Keratinocyte (primary cell): ENCODE results near the gene DPYSL4. TPM values are rescaled to one million over a fixed set of nuclear protein-coding genes. Genes with fewer than 3 reads are reported as not detected.

Experiments
- DNase-seq: peaks from one replicate; pipeline ENCODE4 v3.0.0-alpha.2; 2011; ENCODE audit warnings: low read depth, missing footprints, low spot score
- FAIRE-seq: peaks from 2 replicates; lab custom pipeline; 2011; peaks lifted over from hg19 to GRCh38; lab: Jason Lieb, UNC
- H2AFZ ChIP-seq: 2 replicates; pipeline ENCODE4 v1.6.0; 2012; ENCODE audit warnings: low read length, control low read depth, inconsistent platforms; ENCODE audit not compliant: control insufficient read depth
- H3K27ac ChIP-seq: 2 replicates; pipeline ENCODE4 v1.5.1; 2011; ENCODE audit warnings: low read length; ENCODE audit not compliant: control insufficient read depth, insufficient read depth
- H3K27me3 ChIP-seq: 3 replicates; pipeline ENCODE4 v1.6.0; 2011; ENCODE audit warnings: low read length; ENCODE audit not compliant: control insufficient read depth, insufficient read depth; ENCODE audit errors: extremely low read depth
- H3K36me3 ChIP-seq, 2 experiments: 2 replicates in 1 of 2; 3 replicates in 1 of 2; pipeline ENCODE4 v1.5.1; 2011; ENCODE audit warnings: low read length in 2 of 2, mild to moderate bottlenecking in 1 of 2; ENCODE audit not compliant: control insufficient read depth in 2 of 2, insufficient read depth in 2 of 2; ENCODE audit errors: extremely low read depth in 1 of 2
- H3K4me1 ChIP-seq: 3 replicates; pipeline ENCODE4 v1.5.1; 2011; ENCODE audit warnings: low read length; ENCODE audit not compliant: control insufficient read depth, insufficient read depth; ENCODE audit errors: extremely low read depth
- H3K4me2 ChIP-seq: 3 replicates; pipeline ENCODE4 v1.6.0; 2011; ENCODE audit warnings: low read depth, low read length; ENCODE audit not compliant: control insufficient read depth, insufficient read depth; ENCODE audit errors: extremely low read depth
- H3K4me3 ChIP-seq, 3 experiments: fragments of 200-600 bp in 1 of 3; sonication (generic) in 1 of 3; 2 replicates in 2 of 3; 3 replicates in 1 of 3; pipeline ENCODE4 v1.5.1; 2011 to 2016; ENCODE audit warnings: low read length in 3 of 3, mild to moderate bottlenecking in 3 of 3, control low read depth in 2 of 3, inconsistent platforms in 1 of 3, low read depth in 1 of 3, mixed read lengths in 1 of 3, mixed run types in 1 of 3, moderate library complexity in 1 of 3; ENCODE audit not compliant: control insufficient read depth in 2 of 3, insufficient read depth in 2 of 3; ENCODE audit errors: extremely low read depth in 1 of 3
- H3K79me2 ChIP-seq: 2 replicates; pipeline ENCODE4 v1.6.0; 2012; ENCODE audit warnings: low read length; ENCODE audit not compliant: control insufficient read depth, insufficient read depth
- H3K9ac ChIP-seq: 3 replicates; pipeline ENCODE4 v1.6.0; 2011; ENCODE audit warnings: low read length; ENCODE audit not compliant: control insufficient read depth, insufficient read depth; ENCODE audit errors: extremely low read depth
- H3K9me1 ChIP-seq: 3 replicates; pipeline ENCODE4 v1.6.0; 2011; ENCODE audit warnings: low read length; ENCODE audit not compliant: control insufficient read depth, insufficient read depth; ENCODE audit errors: extremely low read depth
- H3K9me3 ChIP-seq: 2 replicates; pipeline ENCODE4 v1.5.1; 2012; ENCODE audit warnings: low read depth, low read length; ENCODE audit not compliant: control insufficient read depth
- H4K20me1 ChIP-seq: 3 replicates; pipeline ENCODE4 v1.6.0; 2011; ENCODE audit warnings: low read length; ENCODE audit not compliant: control insufficient read depth, insufficient read depth; ENCODE audit errors: extremely low read depth
- EZH2 ChIP-seq: IDR thresholded peaks from one replicate; pipeline ENCODE4 v1.6.1; 2012; ENCODE audit warnings: inconsistent platforms, mild to moderate bottlenecking, low read length, moderate library complexity
- dilution Hi-C: fragments of 300-500 bp; cut with MboI; formaldehyde crosslinking; loops from one replicate; pipeline ENCODE4 v1.7.0; 2020; ENCODE audit warnings: low sequenced_read_pairs; ENCODE audit not compliant: extremely low pct_ligation_motif_present
- polyA plus RNA-seq, 5 experiments: library from polyadenylated mRNA; depleted of rRNA in 3 of 5; stranded (reverse) in 3 of 5; stranded (forward) in 1 of 5; unstranded in 1 of 5; fragments of >200 nt; gene quantifications; 1 replicate in 1 of 5; 2 replicates in 3 of 5; 3 replicates in 1 of 5; pipeline versions ENCODE4 v1.2.1 to v1.2.3, GENCODE V29; 2011 to 2012; ENCODE audit warnings: missing spikeins in 2 of 5, low read depth in 1 of 5, low replicate concordance in 1 of 5
- TF ChIP-seq, protein P1 (sequence below), 3 experiments: IDR thresholded peaks in 1 of 3; conservative IDR thresholded peaks in 1 of 3; optimal IDR thresholded peaks in 1 of 3; 2 replicates in 2 of 3; 3 replicates in 1 of 3; pipeline versions ENCODE3 to v1.5.1; 2011; ENCODE audit warnings: low read length in 3 of 3, mild to moderate bottlenecking in 3 of 3, moderate library complexity in 2 of 3, control low read depth in 1 of 3, inconsistent platforms in 1 of 3; ENCODE audit not compliant: insufficient read depth in 2 of 3; ENCODE audit errors: extremely low read depth in 1 of 3

The DPYSL4 gene
- polyA plus RNA-seq, 1 donor (not counting 4 experiments of a cell fraction or from before 2014, with no cell fraction given): 7.4 TPM

DNA sequence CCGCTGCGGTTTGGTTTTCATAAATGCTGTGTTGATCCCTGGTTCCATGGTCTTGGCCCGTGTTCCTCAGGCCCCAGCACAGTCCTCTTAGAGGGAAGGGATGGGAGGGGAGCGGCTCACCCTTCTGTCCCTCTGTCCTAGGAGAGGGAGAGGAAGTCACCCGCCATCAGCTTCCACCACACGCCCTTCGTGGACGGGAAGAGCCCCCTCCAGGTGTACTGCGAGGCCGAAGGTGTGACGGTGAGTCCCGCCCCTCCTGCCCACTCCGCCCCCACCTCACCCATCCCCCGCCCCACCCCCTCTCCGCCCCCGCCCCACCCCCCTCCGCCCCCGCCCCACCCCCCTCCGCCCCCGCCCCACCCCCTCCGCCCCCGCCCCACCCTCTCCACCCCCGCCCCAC lies 37.5 kb upstream of the DPYSL4 start:
- Histone ChIP-seq H3K9me3 (no peaks in the 10 kb centered on the region), H3K4me3 (no peak overlapping the region), H3K4me2 (no peak overlapping the region), H3K9ac (no peak overlapping the region), H3K9me1 (no peaks in the 10 kb centered on the region), H3K27ac (no peak overlapping the region), H3K4me1 (no peaks in the 10 kb centered on the region), H3K36me3 (no peaks in the 10 kb centered on the region), H3K79me2 (no peaks in the 10 kb centered on the region), H4K20me1 (no peaks in the 10 kb centered on the region), H2AFZ (no peak overlapping the region), H3K27me3 (no peaks in the 10 kb centered on the region)
- no peak for TF ChIP-seq EZH2
- TF ChIP-seq, protein P1, sequence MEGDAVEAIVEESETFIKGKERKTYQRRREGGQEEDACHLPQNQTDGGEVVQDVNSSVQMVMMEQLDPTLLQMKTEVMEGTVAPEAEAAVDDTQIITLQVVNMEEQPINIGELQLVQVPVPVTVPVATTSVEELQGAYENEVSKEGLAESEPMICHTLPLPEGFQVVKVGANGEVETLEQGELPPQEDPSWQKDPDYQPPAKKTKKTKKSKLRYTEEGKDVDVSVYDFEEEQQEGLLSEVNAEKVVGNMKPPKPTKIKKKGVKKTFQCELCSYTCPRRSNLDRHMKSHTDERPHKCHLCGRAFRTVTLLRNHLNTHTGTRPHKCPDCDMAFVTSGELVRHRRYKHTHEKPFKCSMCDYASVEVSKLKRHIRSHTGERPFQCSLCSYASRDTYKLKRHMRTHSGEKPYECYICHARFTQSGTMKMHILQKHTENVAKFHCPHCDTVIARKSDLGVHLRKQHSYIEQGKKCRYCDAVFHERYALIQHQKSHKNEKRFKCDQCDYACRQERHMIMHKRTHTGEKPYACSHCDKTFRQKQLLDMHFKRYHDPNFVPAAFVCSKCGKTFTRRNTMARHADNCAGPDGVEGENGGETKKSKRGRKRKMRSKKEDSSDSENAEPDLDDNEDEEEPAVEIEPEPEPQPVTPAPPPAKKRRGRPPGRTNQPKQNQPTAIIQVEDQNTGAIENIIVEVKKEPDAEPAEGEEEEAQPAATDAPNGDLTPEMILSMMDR (optimal IDR thresholded peaks at IDR 0.05 in 1 of 3, IDR thresholded peaks at IDR 0.05 in 1 of 3, conservative IDR thresholded peaks at IDR 0.05 in 1 of 3; ENCODE audit: extremely low read depth in 1 of 3, insufficient read depth in 2 of 3, low read length in 3 of 3): no peak
- dilution Hi-C loops: no loop called here
- DNase-seq (no peak), FAIRE-seq (no peak)

DNA sequence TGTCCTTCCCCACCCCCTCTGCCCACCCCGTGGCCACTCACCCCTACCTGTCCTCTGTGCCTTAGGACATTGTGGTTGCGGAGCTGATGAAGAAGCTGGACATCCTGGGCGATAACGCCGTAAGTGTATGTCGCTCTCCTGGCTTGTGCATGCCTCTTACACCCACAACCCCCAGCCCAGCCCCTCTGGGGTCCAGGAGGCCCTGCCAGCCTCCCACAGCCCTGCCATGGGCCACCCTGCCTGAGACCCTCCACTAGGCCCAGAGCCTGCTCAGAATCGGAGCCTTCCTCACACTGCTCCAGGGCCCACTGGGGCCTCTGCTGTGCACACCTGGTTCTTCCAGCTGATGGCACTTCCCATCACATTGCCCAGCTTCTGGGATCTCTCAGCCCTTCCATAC lies 36.8 kb upstream of the DPYSL4 start:
- no peak for TF ChIP-seq EZH2
- TF ChIP-seq, protein P1 (optimal IDR thresholded peaks at IDR 0.05 in 1 of 3, IDR thresholded peaks at IDR 0.05 in 1 of 3, conservative IDR thresholded peaks at IDR 0.05 in 1 of 3; ENCODE audit: extremely low read depth in 1 of 3, insufficient read depth in 2 of 3, low read length in 3 of 3): no peak
- FAIRE-seq: no peak

More for the DNA sequence above, 36.8 kb upstream of the DPYSL4 start:
- dilution Hi-C loops: no loop called here
- no peak overlapping the region for H2AFZ ChIP-seq
- no peaks in the 10 kb centered on the region for H3K4me1 ChIP-seq
- H3K27me3 ChIP-seq: no peaks in the 10 kb centered on the region
- no peak overlapping the region for H3K4me3 ChIP-seq
- H3K9me1 ChIP-seq: no peaks in the 10 kb centered on the region
- no peaks in the 10 kb centered on the region for H3K36me3 ChIP-seq
- H3K4me2 ChIP-seq: no peak overlapping the region
- H3K9ac ChIP-seq: no peak overlapping the region
- no peak overlapping the region for H3K27ac ChIP-seq
- no peaks in the 10 kb centered on the region for H3K9me3 ChIP-seq
- DNase-seq: no peak
- no peaks in the 10 kb centered on the region for H4K20me1 ChIP-seq
- H3K79me2 ChIP-seq: no peaks in the 10 kb centered on the region
